Tibial nerve (tissue), 4 donors: Measurements from ENCODE around the gene SBSN. TPM values are rescaled to one million over a fixed set of nuclear protein-coding genes. Genes with fewer than 3 reads are reported as not detected.
A peak's percentile ranks its signal among the peaks of the same experiment; 100 is the strongest.

Experiments used
- DNase-seq, 2 donors: peaks; one replicate each; pipeline ENCODE4 v3.0.0-alpha.2; 2019; ENCODE audit warnings: low spot score in 2 of 2
- H3K27ac ChIP-seq, 4 donors: fragments of 200-600 bp; sonication (generic) in 3 of 4; one replicate each; pipeline ENCODE4 v1.5.1; 2017 to 2019; ENCODE audit warnings: mild to moderate bottlenecking in 1 of 4
- H3K27me3 ChIP-seq, 2 donors: fragments of 200-600 bp; sonication (generic) in 1 of 2; one replicate each; pipeline versions ENCODE4 v1.5.1 to v1.6.0; 2017 to 2019
- H3K36me3 ChIP-seq, 3 donors: fragments of 200-600 bp; sonication (generic); one replicate each; pipeline ENCODE4 v1.5.1; 2018 to 2019
- H3K4me1 ChIP-seq, 4 donors: fragments of 200-600 bp; sonication (generic) in 3 of 4; one replicate each; pipeline ENCODE4 v1.5.1; 2017 to 2019
- H3K4me3 ChIP-seq, 4 donors: fragments of 200-600 bp; sonication (generic) in 3 of 4; one replicate each; pipeline ENCODE4 v1.5.1; 2017 to 2019; ENCODE audit warnings: mild to moderate bottlenecking in 1 of 4, moderate library complexity in 1 of 4
- H3K9me3 ChIP-seq, 4 donors: fragments of 200-600 bp; sonication (generic) in 3 of 4; one replicate each; pipeline ENCODE4 v1.5.1; 2017 to 2019
- CTCF ChIP-seq, 5 experiments: fragments of 200-600 bp in 3 of 5; fragments of 450-650 bp in 2 of 5; sonication (generic) in 3 of 5; IDR thresholded peaks; one replicate each; pipeline ENCODE4 v1.5.1; 2016 to 2019; ENCODE audit warnings: antibody characterized with exemption in 5 of 5, mild to moderate bottlenecking in 3 of 5, moderate library complexity in 2 of 5
- EP300 ChIP-seq, 2 donors: sonication (generic); formaldehyde crosslinking; IDR thresholded peaks; one replicate each; pipeline ENCODE4 v1.6.1; 2017; ENCODE audit warnings: antibody characterized with exemption in 2 of 2, mild to moderate bottlenecking in 1 of 2
- POLR2A ChIP-seq, 2 donors: fragments of 450-650 bp; IDR thresholded peaks; one replicate each; pipeline ENCODE4 v1.6.1; 2017; ENCODE audit warnings: antibody characterized with exemption in 2 of 2, mild to moderate bottlenecking in 2 of 2, moderate library complexity in 2 of 2
- WGBS, 2 donors: methylation state at CpG; one replicate each; pipeline ENCODE4 v1.1.5; 2018; 5-methylcytosine and 5-hydroxymethylcytosine counted together
- total RNA-seq, 4 donors: library from RNA; depleted of rRNA; stranded (reverse); fragments of >200 nt; gene quantifications; one replicate each; pipeline ENCODE4 v1.1.0, GENCODE V29; 2016

The SBSN gene
- total RNA-seq, 4 donors from 2014 or later, result not detected

DNA sequence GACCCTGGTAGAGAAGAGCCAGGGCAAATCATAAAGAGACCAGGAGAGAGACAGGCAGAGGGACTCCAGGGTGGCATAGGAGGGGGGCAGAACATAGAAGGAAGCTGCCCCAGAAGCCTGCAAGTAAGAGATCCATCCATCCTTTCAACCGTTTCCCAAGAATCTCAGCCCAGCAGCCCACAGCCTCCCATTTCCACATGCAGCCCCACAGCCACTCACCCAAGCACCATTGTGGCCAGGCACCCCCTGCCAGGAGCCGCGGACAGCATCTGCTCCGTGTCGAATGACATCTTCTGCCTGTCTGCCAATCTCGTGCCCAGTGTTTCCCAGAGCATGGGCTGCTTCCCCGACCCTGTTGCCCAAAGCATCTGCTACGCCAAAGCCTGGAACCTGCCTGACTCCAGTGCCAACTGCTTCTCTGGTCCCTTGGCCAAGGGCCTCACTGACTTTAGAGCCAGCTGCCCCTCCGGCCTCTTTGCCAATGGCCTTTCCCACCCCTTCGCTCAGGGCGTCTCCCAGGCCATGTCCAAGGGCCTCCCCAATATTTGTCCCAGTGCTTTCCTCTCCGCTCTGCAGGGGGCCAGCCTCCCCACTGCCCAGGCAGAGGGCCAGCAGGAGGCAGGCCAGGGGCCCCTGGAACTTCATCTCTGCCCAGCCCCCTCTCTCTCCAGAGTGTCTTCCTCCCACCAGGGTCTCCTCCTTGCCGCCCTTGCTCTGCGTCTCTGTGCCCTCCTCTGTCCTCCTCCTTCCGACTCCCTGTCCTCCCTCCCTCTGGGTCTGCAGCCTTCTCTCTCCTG is 15.1 kb downstream of the SBSN start:
- Histone ChIP-seq H3K9me3 (no peaks in the 10 kb centered on the region), H3K36me3 (no peaks in the 10 kb centered on the region), H3K4me1 (peaks cover 0 to 18% (median 2%) of the 10 kb centered on the region in 4 donors), H3K27ac (no peak overlapping the region), H3K4me3 (no peak overlapping the region), H3K27me3 (peaks cover 0 to 60% of the 10 kb centered on the region in 2 donors)
- no peak for DNase-seq
- 64 to 67% methylated on average over 15 of the region's 15 CpGs for WGBS, 2 donors
- TF ChIP-seq POLR2A (IDR thresholded peaks at IDR 0.05) (no peak), CTCF (IDR thresholded peaks at IDR 0.05) (no peak), EP300 (IDR thresholded peaks at IDR 0.05) (no peak)

GRCh38 chr19:35511337-35511736 is 16.8 kb downstream of the SBSN start:
- no peaks in the 10 kb centered on the region for H3K36me3 ChIP-seq
- peaks cover 0 to 18% (median 2%) of the 10 kb centered on the region in 4 donors for H3K4me1 ChIP-seq
- no peak overlapping the region for H3K4me3 ChIP-seq
- TF ChIP-seq EP300 (IDR thresholded peaks at IDR 0.05), result no peak
- no peak for TF ChIP-seq POLR2A (IDR thresholded peaks at IDR 0.05)
- TF ChIP-seq CTCF (IDR thresholded peaks at IDR 0.05), result no peak
- no peaks in the 10 kb centered on the region for H3K9me3 ChIP-seq
- H3K27ac ChIP-seq, result no peak overlapping the region
- no peak for DNase-seq
- peaks cover 0 to 72% of the 10 kb centered on the region in 2 donors for H3K27me3 ChIP-seq
- 52 to 86% methylated on average over 6 to 7 of the region's 7 CpGs for WGBS, 2 donors

- TF ChIP-seq POLR2A (IDR thresholded peaks at IDR 0.05) (no peak), CTCF (IDR thresholded peaks at IDR 0.05) (no peak), EP300 (IDR thresholded peaks at IDR 0.05) (no peak)
- peaks cover 0 to 77% of the 10 kb centered on the region in 2 donors for H3K27me3 ChIP-seq
- H3K4me3 ChIP-seq, result peak overlapping the region in 2 of 4 donors; percentile 14 to 48
- DNase-seq, result no peak
- peaks cover 0 to 18% (median 2%) of the 10 kb centered on the region in 4 donors for H3K4me1 ChIP-seq
- H3K27ac ChIP-seq, result no peak overlapping the region
- no peaks in the 10 kb centered on the region for H3K9me3 ChIP-seq
- WGBS, 2 donors, result 7 to 20% methylated on average over 2 to 11 of the region's 15 CpGs
- no peaks in the 10 kb centered on the region for H3K36me3 ChIP-seq
Observed at GRCh38 chr19:35510626-35510964, 17.5 kb downstream of the SBSN start.

- WGBS, 2 donors, result 1 to 3% methylated on average over 30 to 35 of the region's 39 CpGs
- DNase-seq, result peak; percentile 33 to 66
- H3K4me3 ChIP-seq, result peak overlapping the region; percentile 14 to 48 (median 30)
- H3K27me3 ChIP-seq, result peaks cover 0 to 77% of the 10 kb centered on the region in 2 donors
- peaks cover 0 to 18% (median 2%) of the 10 kb centered on the region in 4 donors for H3K4me1 ChIP-seq
- H3K27ac ChIP-seq, result peak overlapping the region in 2 of 4 donors; percentile 32 to 59
- TF ChIP-seq CTCF (IDR thresholded peaks at IDR 0.05) (peak; percentile 84 to 89 (median 87)), POLR2A (IDR thresholded peaks at IDR 0.05) (no peak)
- no peaks in the 10 kb centered on the region for H3K9me3 ChIP-seq
- H3K36me3 ChIP-seq, result no peaks in the 10 kb centered on the region
Observed at GRCh38 chr19:35509861-35510625, 18.1 kb downstream of the SBSN start.
